ENCODE results near the gene VPS13C. TPM values are rescaled to one million over a fixed set of nuclear protein-coding genes. Genes with fewer than 3 reads are reported as not detected.

The VPS13C gene, protein sequence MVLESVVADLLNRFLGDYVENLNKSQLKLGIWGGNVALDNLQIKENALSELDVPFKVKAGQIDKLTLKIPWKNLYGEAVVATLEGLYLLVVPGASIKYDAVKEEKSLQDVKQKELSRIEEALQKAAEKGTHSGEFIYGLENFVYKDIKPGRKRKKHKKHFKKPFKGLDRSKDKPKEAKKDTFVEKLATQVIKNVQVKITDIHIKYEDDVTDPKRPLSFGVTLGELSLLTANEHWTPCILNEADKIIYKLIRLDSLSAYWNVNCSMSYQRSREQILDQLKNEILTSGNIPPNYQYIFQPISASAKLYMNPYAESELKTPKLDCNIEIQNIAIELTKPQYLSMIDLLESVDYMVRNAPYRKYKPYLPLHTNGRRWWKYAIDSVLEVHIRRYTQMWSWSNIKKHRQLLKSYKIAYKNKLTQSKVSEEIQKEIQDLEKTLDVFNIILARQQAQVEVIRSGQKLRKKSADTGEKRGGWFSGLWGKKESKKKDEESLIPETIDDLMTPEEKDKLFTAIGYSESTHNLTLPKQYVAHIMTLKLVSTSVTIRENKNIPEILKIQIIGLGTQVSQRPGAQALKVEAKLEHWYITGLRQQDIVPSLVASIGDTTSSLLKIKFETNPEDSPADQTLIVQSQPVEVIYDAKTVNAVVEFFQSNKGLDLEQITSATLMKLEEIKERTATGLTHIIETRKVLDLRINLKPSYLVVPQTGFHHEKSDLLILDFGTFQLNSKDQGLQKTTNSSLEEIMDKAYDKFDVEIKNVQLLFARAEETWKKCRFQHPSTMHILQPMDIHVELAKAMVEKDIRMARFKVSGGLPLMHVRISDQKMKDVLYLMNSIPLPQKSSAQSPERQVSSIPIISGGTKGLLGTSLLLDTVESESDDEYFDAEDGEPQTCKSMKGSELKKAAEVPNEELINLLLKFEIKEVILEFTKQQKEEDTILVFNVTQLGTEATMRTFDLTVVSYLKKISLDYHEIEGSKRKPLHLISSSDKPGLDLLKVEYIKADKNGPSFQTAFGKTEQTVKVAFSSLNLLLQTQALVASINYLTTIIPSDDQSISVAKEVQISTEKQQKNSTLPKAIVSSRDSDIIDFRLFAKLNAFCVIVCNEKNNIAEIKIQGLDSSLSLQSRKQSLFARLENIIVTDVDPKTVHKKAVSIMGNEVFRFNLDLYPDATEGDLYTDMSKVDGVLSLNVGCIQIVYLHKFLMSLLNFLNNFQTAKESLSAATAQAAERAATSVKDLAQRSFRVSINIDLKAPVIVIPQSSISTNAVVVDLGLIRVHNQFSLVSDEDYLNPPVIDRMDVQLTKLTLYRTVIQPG (N-terminal part only)
- 10 to 100 TPM; 24.8 to 34.1 (median 30.6) TPM for total RNA-seq
- polyA plus RNA-seq = 1 to 10 TPM; 7.1 to 9.8 (median 8.0) TPM
- long read RNA-seq, donor 1, partial matches to known transcripts = 5 of 6 reads
- long read RNA-seq, donor 1, other reads (novel, unspliced or antisense) = 1 of 6 reads
- long read RNA-seq, donor 2, partial matches to known transcripts = 8 of 14 reads
- long read RNA-seq, donor 2, other reads (novel, unspliced or antisense) = 6 of 14 reads

- no peaks in the 10 kb centered on the region for H3K9me3 ChIP-seq
- intact Hi-C loops (cut with DNase I) = loop anchor here (10.0 kb wide), 1 partner anchor 86 kb away; no protein-coding TSS in a partner anchor
- H3K4me3 ChIP-seq = peak within 1 kb of the TSS; percentile 90
- no peaks in the 10 kb centered on the region for H3K27me3 ChIP-seq (ENCODE audit: insufficient read depth in 3 of 3, low read length in 2 of 3)
- TF ChIP-seq, protein P1, sequence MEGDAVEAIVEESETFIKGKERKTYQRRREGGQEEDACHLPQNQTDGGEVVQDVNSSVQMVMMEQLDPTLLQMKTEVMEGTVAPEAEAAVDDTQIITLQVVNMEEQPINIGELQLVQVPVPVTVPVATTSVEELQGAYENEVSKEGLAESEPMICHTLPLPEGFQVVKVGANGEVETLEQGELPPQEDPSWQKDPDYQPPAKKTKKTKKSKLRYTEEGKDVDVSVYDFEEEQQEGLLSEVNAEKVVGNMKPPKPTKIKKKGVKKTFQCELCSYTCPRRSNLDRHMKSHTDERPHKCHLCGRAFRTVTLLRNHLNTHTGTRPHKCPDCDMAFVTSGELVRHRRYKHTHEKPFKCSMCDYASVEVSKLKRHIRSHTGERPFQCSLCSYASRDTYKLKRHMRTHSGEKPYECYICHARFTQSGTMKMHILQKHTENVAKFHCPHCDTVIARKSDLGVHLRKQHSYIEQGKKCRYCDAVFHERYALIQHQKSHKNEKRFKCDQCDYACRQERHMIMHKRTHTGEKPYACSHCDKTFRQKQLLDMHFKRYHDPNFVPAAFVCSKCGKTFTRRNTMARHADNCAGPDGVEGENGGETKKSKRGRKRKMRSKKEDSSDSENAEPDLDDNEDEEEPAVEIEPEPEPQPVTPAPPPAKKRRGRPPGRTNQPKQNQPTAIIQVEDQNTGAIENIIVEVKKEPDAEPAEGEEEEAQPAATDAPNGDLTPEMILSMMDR (IDR thresholded peaks at IDR 0.05) = peak; percentile 77
- WGBS, 3 donors = 0% methylated on average over 60 to 73 of the region's 73 CpGs
- no peaks in the 10 kb centered on the region for H3K36me3 ChIP-seq (ENCODE audit: insufficient read depth in 1 of 2, low read depth in 1 of 2)
- ATAC-seq (peak; percentile 98 to 99 (median 99)), DNase-seq (peak; percentile 94 to 97)
- peak within 1 kb of the TSS; percentile 96 for H3K27ac ChIP-seq
- H3K4me1 ChIP-seq = peaks cover 4% of the 10 kb centered on the region
These were observed at the start of gene VPS13C for GRCh38 chr15:62060113-62060895. Gene VPS13C (minus strand): TSS chr15:62060447. CDS start chr15:62060374, 73 bp downstream.

DNA sequence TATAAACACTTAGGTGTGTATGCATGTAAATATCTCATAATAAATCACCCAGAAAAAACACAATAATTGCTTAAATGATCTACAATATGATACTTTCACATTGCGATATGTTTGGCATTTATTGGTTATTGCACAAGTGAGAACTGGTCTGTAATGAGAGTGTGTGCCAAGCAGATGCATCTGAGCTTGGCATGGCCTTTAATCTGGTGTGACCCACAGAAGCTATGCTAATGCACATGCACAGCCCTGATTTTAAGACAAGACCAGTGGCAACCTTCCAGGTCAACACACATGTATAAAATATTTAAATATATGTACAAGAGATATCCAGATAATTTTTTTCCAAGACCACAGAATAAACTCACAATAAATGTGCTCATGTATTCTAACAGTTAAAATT, 49.2 kb upstream of the VPS13C start:
- Histone ChIP-seq H3K4me3 (no peak overlapping the region), H3K27me3 (ENCODE audit: insufficient read depth in 3 of 3, low read length in 2 of 3) (no peaks in the 10 kb centered on the region), H3K27ac (no peak overlapping the region), H3K36me3 (ENCODE audit: insufficient read depth in 1 of 2, low read depth in 1 of 2) (no peaks in the 10 kb centered on the region), H3K4me1 (peaks cover 4% of the 10 kb centered on the region), H3K9me3 (no peaks in the 10 kb centered on the region)
- TF ChIP-seq, protein P1 (IDR thresholded peaks at IDR 0.05) = no peak
- intact Hi-C loops (cut with DNase I) = no loop called here
- ATAC-seq = no peak
- 33 to 64% (median 44%) methylated on average over 1 of the region's 1 CpG for WGBS, 3 donors
- no peak for DNase-seq

GRCh38 chr15:62108411-62108810, 48.2 kb upstream of the VPS13C start:
- Histone ChIP-seq H3K9me3 (no peaks in the 10 kb centered on the region), H3K27ac (no peak overlapping the region), H3K36me3 (ENCODE audit: insufficient read depth in 1 of 2, low read depth in 1 of 2) (no peaks in the 10 kb centered on the region), H3K4me3 (no peak overlapping the region), H3K4me1 (peaks cover 4% of the 10 kb centered on the region), H3K27me3 (ENCODE audit: insufficient read depth in 3 of 3, low read length in 2 of 3) (no peaks in the 10 kb centered on the region)
- DNase-seq (no peak), ATAC-seq (no peak)
- TF ChIP-seq, protein P1 (IDR thresholded peaks at IDR 0.05) = no peak
- intact Hi-C loops (cut with DNase I) = no loop called here
- 29 to 39% (median 31%) methylated on average over 2 of the region's 2 CpGs for WGBS, 3 donors

Data from psoas muscle (tissue), 8 donors.